ENCODE results near the gene CCNF. TPM values are rescaled to one million over a fixed set of nuclear protein-coding genes. Genes with fewer than 3 reads are reported as not detected.

Gene CCNF
- total and polyA plus RNA-seq, 2 of the 8 experiments (the other 6 are each of a cell fraction or from before 2014, with no cell fraction given), result 15.4 to 54.3 TPM

GRCh38 chr16:2489581-2489980, 60.3 kb downstream of the CCNF start:
- H3K9ac ChIP-seq (replicated peaks in 1 of 4; ENCODE audit: extremely low read depth in 1 of 4, low read depth in 3 of 4, low read length in 3 of 4), result no peak overlapping the region
- peaks cover 0 to 3% (median 0%) of the 10 kb centered on the region in 4 experiments; a peak in 1 of 7 replicates for H3K4me1 ChIP-seq (replicated peaks in 1 of 4; ENCODE audit: control insufficient read depth in 3 of 4, insufficient read depth in 4 of 4, low read length in 3 of 4)
- DNase-seq (ENCODE audit: low read depth in 1 of 2, low spot score in 2 of 2) (no peak), FAIRE-seq (no peak)
- no peak overlapping the region for H3K18ac ChIP-seq (ENCODE audit: extremely low read depth, low read length)
- no peaks in the 10 kb centered on the region for H3K23me2 ChIP-seq (ENCODE audit: low read depth, low read length)
- no peak overlapping the region for H2AFZ ChIP-seq (ENCODE audit: low read length)
- TF ChIP-seq RXRA (IDR thresholded peaks at IDR 0.05; ENCODE audit: insufficient read depth, low read depth, low read length) (no peak), RAD21 (IDR thresholded peaks at IDR 0.05 in 1 of 2, conservative IDR thresholded peaks at IDR 0.05 in 1 of 2; ENCODE audit: low read depth in 2 of 2, low read length in 2 of 2) (no peak)
- H4K8ac ChIP-seq (ENCODE audit: extremely low read depth, insufficient read depth, low read length), result no peak overlapping the region
- no peak overlapping the region for H3K4ac ChIP-seq (replicated peaks; ENCODE audit: insufficient read length, low read depth, low read length)
- no peak overlapping the region for H3K14ac ChIP-seq (ENCODE audit: insufficient read length)
- 0 out of 4 replicates have a peak, but pooled peaks cover 0 to 2% of the 10 kb centered on the region in 2 experiments for H3K79me2 ChIP-seq (ENCODE audit: control insufficient read depth in 1 of 2, insufficient read depth in 2 of 2, low read length in 2 of 2)
- no peak overlapping the region for H2BK15ac ChIP-seq (ENCODE audit: low read length)
- H3K9me3 ChIP-seq (ENCODE audit: insufficient read depth in 2 of 2, low read depth in 1 of 2, low read length in 1 of 2), result no peaks in the 10 kb centered on the region
- no peak overlapping the region for H2BK20ac ChIP-seq (ENCODE audit: low read length)
- H3K79me1 ChIP-seq (ENCODE audit: low read depth, low read length), result peaks cover 3% of the 10 kb centered on the region; the same call in 1 of the 2 replicates
- H3K36me3 ChIP-seq (ENCODE audit: control insufficient read depth in 2 of 4, insufficient read depth in 4 of 4, low read length in 3 of 4), result no peaks in the 10 kb centered on the region
- no peak overlapping the region for H4K5ac ChIP-seq (ENCODE audit: insufficient read length, low read depth, low read length)
- H3K27me3 ChIP-seq (replicated peaks in 1 of 4; ENCODE audit: control insufficient read depth in 3 of 4, extremely low read depth in 1 of 4, insufficient read depth in 3 of 4, low read length in 3 of 4), result no peaks in the 10 kb centered on the region
- H3K27ac ChIP-seq (ENCODE audit: low read depth, low read length), result no peak overlapping the region
- H3K23ac ChIP-seq (ENCODE audit: insufficient read length), result no peak overlapping the region
- H2BK5ac ChIP-seq (ENCODE audit: low read depth, low read length), result no peak overlapping the region; the same call in 1 of the 2 replicates
- H4K20me1 ChIP-seq (replicated peaks in 1 of 2; ENCODE audit: control insufficient read depth in 1 of 2, insufficient read depth in 2 of 2, low read length in 2 of 2), result peaks cover 0 to 17% of the 10 kb centered on the region in 2 experiments
- no peak overlapping the region for H2BK12ac ChIP-seq (ENCODE audit: low read depth, low read length)
- H3K4me3 ChIP-seq (ENCODE audit: extremely low read depth in 1 of 4, insufficient read depth in 2 of 4, low read depth in 3 of 4, low read length in 4 of 4), result no peak overlapping the region
- ChIA-PET POLR2A (ENCODE audit: partially characterized antibody) (interaction anchor here (1.0 to 1.6 kb wide), 5 partner anchors 12 to 114 kb away, joined by 3 read pairs; partner anchors contain the start of gene TEDC2), CTCF (ENCODE audit: partially characterized antibody) (interaction anchor here (1.0 to 1.5 kb wide), 4 partner anchors 9 to 26 kb away, joined by 3 to 9 read pairs (median 4); no protein-coding TSS in a partner anchor)
- H2BK120ac ChIP-seq (replicated peaks; ENCODE audit: low read depth, low read length), result no peak overlapping the region
- no peak overlapping the region for H2AK5ac ChIP-seq (ENCODE audit: low read depth, low read length)
- 89% methylated on average over 16 of the region's 16 CpGs; no CpG with 5 or more reads in 1 of the 2 experiments for WGBS, 2 experiments (ENCODE audit: extremely low coverage in 1 of 2, insufficient coverage in 1 of 2, insufficient read length in 1 of 2, insufficient replicate concordance in 2 of 2, low coverage in 1 of 2, low lambda C conversion rate in 2 of 2, missing lambda C conversion rate in 1 of 2)
- H3K56ac ChIP-seq (replicated peaks; ENCODE audit: insufficient read length, low read depth, low read length), result no peak overlapping the region
- no peak overlapping the region for H4K91ac ChIP-seq (replicated peaks; ENCODE audit: insufficient read length, low read length)
- H3K4me2 ChIP-seq (ENCODE audit: insufficient read depth in 1 of 2, low read depth in 2 of 2, low read length in 2 of 2), result no peak overlapping the region
